ENCODE results near the gene KIF25.

DNA sequence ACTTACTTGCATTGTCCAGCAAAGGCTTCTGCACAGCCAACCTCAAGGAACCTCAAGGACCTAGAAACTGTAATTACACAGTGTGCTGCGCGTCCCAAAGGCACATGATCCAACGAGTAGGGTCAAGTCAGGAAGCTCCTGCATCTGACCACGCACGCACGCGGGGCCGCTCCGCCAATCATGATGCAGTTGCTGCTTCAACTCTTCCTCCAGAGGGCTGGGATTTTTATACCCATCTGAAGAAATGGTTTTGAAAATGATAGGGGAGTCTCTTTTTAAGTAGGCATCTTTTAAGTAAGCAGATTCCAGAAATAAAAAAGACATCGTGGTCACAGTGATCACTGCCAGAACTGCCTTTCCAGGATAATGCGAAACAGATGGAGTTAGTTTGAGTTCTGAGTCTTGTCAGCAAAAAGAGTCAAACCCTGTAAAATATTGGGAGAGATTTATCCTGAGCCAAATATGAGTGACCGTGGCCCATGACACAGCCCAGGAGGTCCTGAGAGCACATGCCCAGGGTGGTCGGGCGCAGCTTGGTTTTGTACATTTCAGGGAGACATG lies 34.0 kb downstream of the KIF25 start:
- no peak for TF ChIP-seq POLR2A (IDR thresholded peaks at IDR 0.05)
- TF ChIP-seq, protein P1, sequence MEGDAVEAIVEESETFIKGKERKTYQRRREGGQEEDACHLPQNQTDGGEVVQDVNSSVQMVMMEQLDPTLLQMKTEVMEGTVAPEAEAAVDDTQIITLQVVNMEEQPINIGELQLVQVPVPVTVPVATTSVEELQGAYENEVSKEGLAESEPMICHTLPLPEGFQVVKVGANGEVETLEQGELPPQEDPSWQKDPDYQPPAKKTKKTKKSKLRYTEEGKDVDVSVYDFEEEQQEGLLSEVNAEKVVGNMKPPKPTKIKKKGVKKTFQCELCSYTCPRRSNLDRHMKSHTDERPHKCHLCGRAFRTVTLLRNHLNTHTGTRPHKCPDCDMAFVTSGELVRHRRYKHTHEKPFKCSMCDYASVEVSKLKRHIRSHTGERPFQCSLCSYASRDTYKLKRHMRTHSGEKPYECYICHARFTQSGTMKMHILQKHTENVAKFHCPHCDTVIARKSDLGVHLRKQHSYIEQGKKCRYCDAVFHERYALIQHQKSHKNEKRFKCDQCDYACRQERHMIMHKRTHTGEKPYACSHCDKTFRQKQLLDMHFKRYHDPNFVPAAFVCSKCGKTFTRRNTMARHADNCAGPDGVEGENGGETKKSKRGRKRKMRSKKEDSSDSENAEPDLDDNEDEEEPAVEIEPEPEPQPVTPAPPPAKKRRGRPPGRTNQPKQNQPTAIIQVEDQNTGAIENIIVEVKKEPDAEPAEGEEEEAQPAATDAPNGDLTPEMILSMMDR (IDR thresholded peaks at IDR 0.05): no peak
